Kidney (tissue), 14 donors: Measurements from ENCODE around the gene CORO1C. TPM values are rescaled to one million over a fixed set of nuclear protein-coding genes. Genes with fewer than 3 reads are reported as not detected.

ENCODE experiments used
- DNase-seq, 5 donors: peaks; one replicate each; pipeline ENCODE4 v3.0.0-alpha.2; 2013 to 2020
- FAIRE-seq: peaks from 2 replicates; lab custom pipeline; 2012; peaks lifted over from hg19 to GRCh38; lab: Jason Lieb, UNC
- H3K27ac ChIP-seq, 2 donors: one replicate each; pipeline ENCODE4 v1.7.0; 2013; ENCODE audit warnings: low read depth in 2 of 2, low read length in 2 of 2, inconsistent platforms in 1 of 2
- H3K27me3 ChIP-seq: one replicate; pipeline ENCODE4 v1.7.1; 2013; ENCODE audit warnings: low read length, inconsistent platforms; ENCODE audit not compliant: control insufficient read depth, insufficient read depth
- H3K36me3 ChIP-seq, 3 donors: one replicate each; pipeline versions ENCODE4 v1.7.0 to v1.7.1; 2013; ENCODE audit warnings: low read length in 3 of 3, control low read depth in 1 of 3, inconsistent platforms in 1 of 3; ENCODE audit not compliant: insufficient read depth in 3 of 3, control insufficient read depth in 2 of 3
- H3K4me1 ChIP-seq, 3 donors: one replicate each; pipeline versions ENCODE4 v1.7.0 to v1.7.1; 2013; ENCODE audit warnings: low read length in 3 of 3, inconsistent platforms in 1 of 3, low read depth in 1 of 3; ENCODE audit not compliant: control insufficient read depth in 2 of 3, insufficient read depth in 2 of 3
- H3K4me3 ChIP-seq, 3 donors: one replicate each; pipeline versions ENCODE4 v1.7.0 to v1.8.1; 2013; ENCODE audit warnings: low read length in 3 of 3, control low read depth in 1 of 3, inconsistent platforms in 1 of 3
- H3K9ac ChIP-seq, 3 donors: one replicate each; pipeline versions ENCODE4 v1.7.0 to v1.7.1; 2013; ENCODE audit warnings: low read length in 3 of 3, control low read depth in 1 of 3, inconsistent platforms in 1 of 3
- H3K9me3 ChIP-seq, 3 donors: one replicate each; pipeline versions ENCODE4 v1.7.0 to v1.7.1; 2013; ENCODE audit warnings: low read length in 3 of 3, control low read depth in 1 of 3, inconsistent platforms in 1 of 3; ENCODE audit not compliant: control insufficient read depth in 2 of 3, insufficient read depth in 1 of 3
- intact Hi-C: fragments of 100-400 bp; cut with DNase I; formaldehyde crosslinking; loops from one replicate; pipeline ENCODE4 v1.11.1; 2022
- polyA plus RNA-seq: library from polyadenylated mRNA; stranded (reverse); fragments of 350-450 nt; fragmentation: Illumina TruSeq; extraction: RNeasy Lipid Tissue Mini Kit (QIAGEN cat#74804); gene quantifications from one replicate; pipeline ENCODE4 v1.2.3, GENCODE V29; 2014; ENCODE audit warnings: low read depth, low replicate concordance; ENCODE audit not compliant: insufficient read depth
- total RNA-seq: library from RNA; stranded (reverse); fragmentation: NEBNext Ultra II Directional; extraction: Animal tissue kit (Norgen Biotek cat#: 25700); gene quantifications from one replicate; pipeline ENCODE4 v1.2.1, GENCODE V29; 2021
- TF ChIP-seq, protein P1 (sequence below): IDR thresholded peaks from 3 replicates; pipeline ENCODE4 v1.5.1; 2012; ENCODE audit warnings: mild to moderate bottlenecking, moderate library complexity, borderline replicate concordance; ENCODE audit not compliant: insufficient read depth; ENCODE audit errors: extremely low read depth
- donor health status: control.
- donor health status: control.
- donor health status: control.
- donor health status: control.
- donor health status: control.
- donor health status: DM: yes; HTN: yes; CAD: no.
- donor health status: Normal renal cell carcinoma (clear cell type).

CORO1C gene
- total and polyA plus RNA-seq, 2 donors from 2014 or later = 16.6 to 104 TPM

DNA sequence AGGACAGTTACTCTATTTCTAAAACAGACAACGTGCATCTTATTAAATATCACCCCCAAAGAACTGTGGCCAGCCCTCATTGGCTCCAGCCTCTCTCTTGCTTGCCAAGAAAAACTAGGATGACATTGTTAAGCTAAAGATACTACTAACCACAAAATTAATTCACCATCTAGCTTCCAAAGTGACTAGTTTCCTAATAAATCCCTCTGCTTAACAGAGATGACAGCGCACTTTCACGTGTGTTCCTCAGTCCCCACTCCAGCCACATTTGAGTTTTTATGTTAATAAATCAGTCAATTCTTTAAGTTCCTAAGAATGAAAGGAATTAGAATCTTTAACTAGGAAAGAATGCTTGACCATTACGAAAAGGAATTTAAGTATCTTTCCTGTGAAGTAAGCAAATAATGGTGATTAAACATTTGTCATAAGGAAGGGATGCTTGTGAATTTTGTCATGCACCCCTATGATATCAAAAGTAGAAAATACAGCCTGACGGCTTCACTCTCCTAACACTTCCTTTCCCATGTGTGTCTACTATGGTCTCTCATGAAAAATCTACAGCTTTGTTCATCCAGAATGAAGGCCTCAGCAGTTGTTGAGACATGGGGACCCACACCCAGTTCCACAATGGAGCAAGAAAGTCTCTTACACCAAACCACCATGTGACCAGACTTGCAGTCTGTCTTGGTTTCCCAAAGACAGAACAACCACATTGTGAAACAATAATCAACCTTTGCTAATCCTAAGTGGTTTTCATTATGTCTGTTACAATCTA lies 8.1 kb downstream of the CORO1C start:
- DNase-seq = peak in 1 of 5 donors; percentile 33
- intact Hi-C loops = no loop called here
- Histone ChIP-seq H3K27me3 (no peaks in the 10 kb centered on the region), H3K4me1 (peaks cover 0 to 2% (median 2%) of the 10 kb centered on the region in 3 donors), H3K9ac (no peak overlapping the region), H3K36me3 (no peaks in the 10 kb centered on the region), H3K9me3 (no peaks in the 10 kb centered on the region), H3K27ac (peak overlapping the region in 1 of 2 donors; percentile 13), H3K4me3 (no peak overlapping the region)
- TF ChIP-seq, protein P1, sequence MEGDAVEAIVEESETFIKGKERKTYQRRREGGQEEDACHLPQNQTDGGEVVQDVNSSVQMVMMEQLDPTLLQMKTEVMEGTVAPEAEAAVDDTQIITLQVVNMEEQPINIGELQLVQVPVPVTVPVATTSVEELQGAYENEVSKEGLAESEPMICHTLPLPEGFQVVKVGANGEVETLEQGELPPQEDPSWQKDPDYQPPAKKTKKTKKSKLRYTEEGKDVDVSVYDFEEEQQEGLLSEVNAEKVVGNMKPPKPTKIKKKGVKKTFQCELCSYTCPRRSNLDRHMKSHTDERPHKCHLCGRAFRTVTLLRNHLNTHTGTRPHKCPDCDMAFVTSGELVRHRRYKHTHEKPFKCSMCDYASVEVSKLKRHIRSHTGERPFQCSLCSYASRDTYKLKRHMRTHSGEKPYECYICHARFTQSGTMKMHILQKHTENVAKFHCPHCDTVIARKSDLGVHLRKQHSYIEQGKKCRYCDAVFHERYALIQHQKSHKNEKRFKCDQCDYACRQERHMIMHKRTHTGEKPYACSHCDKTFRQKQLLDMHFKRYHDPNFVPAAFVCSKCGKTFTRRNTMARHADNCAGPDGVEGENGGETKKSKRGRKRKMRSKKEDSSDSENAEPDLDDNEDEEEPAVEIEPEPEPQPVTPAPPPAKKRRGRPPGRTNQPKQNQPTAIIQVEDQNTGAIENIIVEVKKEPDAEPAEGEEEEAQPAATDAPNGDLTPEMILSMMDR = no peak
- no peak for FAIRE-seq

DNA sequence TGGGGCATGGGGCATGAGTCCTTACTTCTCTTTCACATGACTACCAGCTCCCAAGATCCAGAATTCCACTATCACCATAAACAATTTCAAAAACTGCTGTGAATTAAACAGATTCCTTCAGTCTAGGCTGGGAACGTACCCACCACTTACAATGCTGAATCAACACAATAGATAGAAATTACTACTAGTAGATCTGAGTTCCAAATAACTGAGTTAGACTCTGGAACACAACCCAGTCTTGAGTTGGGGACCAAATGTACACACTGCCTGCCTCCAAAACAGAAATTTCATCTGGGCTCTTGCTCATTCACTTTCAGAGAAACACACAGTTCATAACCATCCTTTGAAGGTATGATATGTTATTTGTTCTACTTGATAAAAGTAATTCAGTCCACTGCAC lies 8.9 kb downstream of the CORO1C start:
- intact Hi-C loops = no loop called here
- Histone ChIP-seq H3K36me3 (no peaks in the 10 kb centered on the region), H3K27ac (peak overlapping the region in 1 of 2 donors; percentile 44), H3K9ac (no peak overlapping the region), H3K4me3 (no peak overlapping the region), H3K9me3 (no peaks in the 10 kb centered on the region), H3K27me3 (no peaks in the 10 kb centered on the region), H3K4me1 (peaks cover 0 to 2% (median 2%) of the 10 kb centered on the region in 3 donors)
- DNase-seq (no peak), FAIRE-seq (no peak)
- TF ChIP-seq, protein P1 = no peak

DNA sequence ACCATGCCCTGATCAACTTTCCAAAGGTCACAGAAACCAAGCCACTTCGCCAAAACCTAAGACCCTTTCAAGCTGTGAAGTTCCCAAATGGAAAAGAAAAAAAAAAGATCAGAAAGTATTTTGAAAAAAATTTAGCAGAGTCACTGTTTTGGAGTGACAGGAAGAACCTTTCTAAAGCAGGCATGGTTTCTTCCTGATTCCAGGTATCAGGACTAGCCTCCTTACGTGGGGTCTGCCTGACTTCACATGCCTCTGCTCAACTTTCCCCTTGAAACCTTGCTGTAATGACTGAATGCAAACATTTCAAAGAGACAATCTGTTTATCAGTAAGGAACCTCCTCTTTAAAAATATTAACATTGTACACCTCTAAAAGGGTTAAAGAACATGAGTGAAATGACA lies 9.5 kb downstream of the CORO1C start:
- Histone ChIP-seq H3K4me1 (peaks cover 0 to 2% (median 2%) of the 10 kb centered on the region in 3 donors), H3K27me3 (no peaks in the 10 kb centered on the region), H3K36me3 (no peaks in the 10 kb centered on the region), H3K27ac (no peak overlapping the region), H3K9ac (no peak overlapping the region), H3K4me3 (no peak overlapping the region), H3K9me3 (no peaks in the 10 kb centered on the region)
- TF ChIP-seq, protein P1 = no peak
- DNase-seq (no peak), FAIRE-seq (no peak)
- intact Hi-C loops = no loop called here
